Dermis microvascular lymphatic vessel endothelial cell (primary cell): ENCODE results near the gene NDUFV3. TPM values are rescaled to one million over a fixed set of nuclear protein-coding genes. Genes with fewer than 3 reads are reported as not detected.
"Not testable (repeated sequence)": the region's sequence is repeated elsewhere in the genome, so short reads cannot be mapped to it uniquely, and the experiment has no call there.

Source experiments
- DNase-seq, 2 donors: peaks; one replicate each; pipeline versions ENCODE4 v3.0.0 to v3.0.0-alpha.2; 2010; ENCODE audit warnings: low read depth in 2 of 2
- total RNA-seq: library from RNA; depleted of rRNA; stranded (reverse); fragments of >200 nt; gene quantifications from 2 replicates; pipeline ENCODE4 v1.2.1, GENCODE V29; 2014

Gene NDUFV3
- total RNA-seq, 1 donor from 2014 or later, result 33.4 TPM

- no peak for DNase-seq
Observed at GRCh38 chr21:42887326-42887725, 5.8 kb upstream of the NDUFV3 start.

- DNase-seq, result no peak
Observed at GRCh38 chr21:42892582-42892930, 553 bp upstream of the NDUFV3 start.

- no peak for DNase-seq
Observed at GRCh38 chr21:42900446-42900845, 7.3 kb downstream of the NDUFV3 start.

- DNase-seq, result no peak
Observed at GRCh38 chr21:42903817-42904216, 10.7 kb downstream of the NDUFV3 start.

GRCh38 chr21:42905195-42905594 lies 12.1 kb downstream of the NDUFV3 start:
- no peak for DNase-seq

- DNase-seq, result no peak
Observed at GRCh38 chr21:42906233-42906632, 13.1 kb downstream of the NDUFV3 start.

- not testable (repeated sequence) for DNase-seq
Observed at GRCh38 chr21:42908484-42908883, 15.4 kb downstream of the NDUFV3 start.

GRCh38 chr21:42911920-42912319 lies 18.8 kb downstream of the NDUFV3 start:
- not testable (repeated sequence) for DNase-seq

- DNase-seq, result no peak
Observed at GRCh38 chr21:42913476-42913875, 20.4 kb downstream of the NDUFV3 start.

- no peak for DNase-seq
Observed at GRCh38 chr21:42918291-42918690, 25.2 kb downstream of the NDUFV3 start.

- DNase-seq, result no peak
Observed at GRCh38 chr21:42921927-42922326, 28.8 kb downstream of the NDUFV3 start.

GRCh38 chr21:42922918-42923317 lies 29.8 kb downstream of the NDUFV3 start:
- DNase-seq, result no peak

- peak; percentile 61 to 79 for DNase-seq
Observed at GRCh38 chr21:42923553-42924432, 30.7 kb downstream of the NDUFV3 start.

GRCh38 chr21:42924433-42924751 lies 31.3 kb downstream of the NDUFV3 start:
- DNase-seq, result no peak

- DNase-seq, result no peak
Observed at GRCh38 chr21:42925114-42925926, 32.2 kb downstream of the NDUFV3 start, which contains the start of gene ERVH48-1. TSS of gene ERVH48-1 (minus strand) at chr21:42925630. CDS start at chr21:42919006, 6,624 bp downstream.

- DNase-seq, result not testable (repeated sequence)
Observed at GRCh38 chr21:42927474-42928200, 34.5 kb downstream of the NDUFV3 start.

GRCh38 chr21:42929969-42930368 lies 36.9 kb downstream of the NDUFV3 start:
- no peak for DNase-seq

- DNase-seq, result no peak
Observed at GRCh38 chr21:42931560-42932235, 38.6 kb downstream of the NDUFV3 start.

GRCh38 chr21:42932378-42933136 lies 39.4 kb downstream of the NDUFV3 start:
- DNase-seq, result not testable (repeated sequence)

GRCh38 chr21:42933137-42933970 lies 40.2 kb downstream of the NDUFV3 start:
- not testable (repeated sequence) for DNase-seq
